ENCODE data around the gene GADL1.

Gene GADL1

GRCh38 chr3:30737743-30738499, 156.5 kb downstream of the GADL1 start:
- Histone ChIP-seq H3K4me1 (peaks cover 8% of the 10 kb centered on the region), H3K36me3 (replicated peaks) (no peaks in the 10 kb centered on the region), H3K27me3 (ENCODE audit: low read depth) (no peaks in the 10 kb centered on the region; the same call in 1 of the 2 replicates), H3K9me3 (no peaks in the 10 kb centered on the region; the same call in 1 of the 2 replicates), H3K4me3 (no peak overlapping the region)
- DNase-seq (ENCODE audit: low spot score in 2 of 2): peak in 1 of 2 experiments; percentile 21
- in situ Hi-C loops (cut with MboI; ENCODE audit: low sequenced_read_pairs): no loop called here

GRCh38 chr3:30733696-30734095, 160.8 kb downstream of the GADL1 start:
- H3K27me3 ChIP-seq (ENCODE audit: low read depth): no peaks in the 10 kb centered on the region; the same call in 1 of the 2 replicates
- no peak overlapping the region for H3K4me3 ChIP-seq
- in situ Hi-C loops (cut with MboI; ENCODE audit: low sequenced_read_pairs): no loop called here
- DNase-seq (ENCODE audit: low spot score in 2 of 2): no peak
- no peaks in the 10 kb centered on the region; the same call in 1 of the 2 replicates for H3K9me3 ChIP-seq
- H3K36me3 ChIP-seq (replicated peaks): no peaks in the 10 kb centered on the region
- peaks cover 8% of the 10 kb centered on the region for H3K4me1 ChIP-seq

- H3K27me3 ChIP-seq (ENCODE audit: low read depth): no peaks in the 10 kb centered on the region; the same call in 1 of the 2 replicates
- no peaks in the 10 kb centered on the region; the same call in 1 of the 2 replicates for H3K9me3 ChIP-seq
- in situ Hi-C loops (cut with MboI; ENCODE audit: low sequenced_read_pairs): no loop called here
- no peak for DNase-seq (ENCODE audit: low spot score in 2 of 2)
- no peaks in the 10 kb centered on the region for H3K36me3 ChIP-seq (replicated peaks)
- no peak overlapping the region for H3K4me3 ChIP-seq
- peaks cover 8% of the 10 kb centered on the region for H3K4me1 ChIP-seq
Measured at GRCh38 chr3:30733209-30733608, 161.3 kb downstream of the GADL1 start.

- DNase-seq (ENCODE audit: low spot score in 2 of 2): no peak
- no peaks in the 10 kb centered on the region for H3K36me3 ChIP-seq (replicated peaks)
- H3K9me3 ChIP-seq: no peaks in the 10 kb centered on the region
- no peaks in the 10 kb centered on the region; the same call in none of the 2 replicates for H3K4me1 ChIP-seq
- no peak overlapping the region for H3K4me3 ChIP-seq
- no peaks in the 10 kb centered on the region for H3K27me3 ChIP-seq (ENCODE audit: low read depth)
- in situ Hi-C loops (cut with MboI; ENCODE audit: low sequenced_read_pairs): no loop called here
Measured at GRCh38 chr3:30730967-30731366, 163.5 kb downstream of the GADL1 start.

- no peaks in the 10 kb centered on the region for H3K9me3 ChIP-seq
- in situ Hi-C loops (cut with MboI; ENCODE audit: low sequenced_read_pairs): no loop called here
- DNase-seq (ENCODE audit: low spot score in 2 of 2): no peak
- no peaks in the 10 kb centered on the region for H3K36me3 ChIP-seq (replicated peaks)
- H3K4me1 ChIP-seq: no peaks in the 10 kb centered on the region; the same call in 1 of the 2 replicates
- no peak overlapping the region for H3K4me3 ChIP-seq
- H3K27me3 ChIP-seq (ENCODE audit: low read depth): no peaks in the 10 kb centered on the region
Measured at GRCh38 chr3:30729936-30730335, 164.5 kb downstream of the GADL1 start.

GRCh38 chr3:30729512-30729911, 164.9 kb downstream of the GADL1 start:
- H3K4me3 ChIP-seq: no peak overlapping the region
- no peaks in the 10 kb centered on the region for H3K27me3 ChIP-seq (ENCODE audit: low read depth)
- DNase-seq (ENCODE audit: low spot score in 2 of 2): no peak
- in situ Hi-C loops (cut with MboI; ENCODE audit: low sequenced_read_pairs): no loop called here
- no peaks in the 10 kb centered on the region for H3K9me3 ChIP-seq
- no peaks in the 10 kb centered on the region; the same call in 1 of the 2 replicates for H3K4me1 ChIP-seq
- no peaks in the 10 kb centered on the region for H3K36me3 ChIP-seq (replicated peaks)

- H3K27me3 ChIP-seq (ENCODE audit: low read depth): no peaks in the 10 kb centered on the region
- in situ Hi-C loops (cut with MboI; ENCODE audit: low sequenced_read_pairs): no loop called here
- no peak for DNase-seq (ENCODE audit: low spot score in 2 of 2)
Measured at GRCh38 chr3:30728143-30728542, 166.3 kb downstream of the GADL1 start.

GRCh38 chr3:30724863-30725262, 169.6 kb downstream of the GADL1 start:
- in situ Hi-C loops (cut with MboI; ENCODE audit: low sequenced_read_pairs): no loop called here
- no peak overlapping the region for H3K4me3 ChIP-seq
- DNase-seq (ENCODE audit: low spot score in 2 of 2): no peak
- no peaks in the 10 kb centered on the region; the same call in 1 of the 2 replicates for H3K4me1 ChIP-seq
- H3K9me3 ChIP-seq: no peaks in the 10 kb centered on the region
- no peaks in the 10 kb centered on the region for H3K27me3 ChIP-seq (ENCODE audit: low read depth)
- H3K36me3 ChIP-seq (replicated peaks): no peaks in the 10 kb centered on the region

More at GRCh38 chr3:30728143-30728542, 166.3 kb downstream of the GADL1 start:
- Histone ChIP-seq H3K9me3 (no peaks in the 10 kb centered on the region), H3K4me3 (no peak overlapping the region), H3K36me3 (replicated peaks) (no peaks in the 10 kb centered on the region), H3K4me1 (no peaks in the 10 kb centered on the region; the same call in 1 of the 2 replicates)

- Histone ChIP-seq H3K36me3 (replicated peaks) (no peaks in the 10 kb centered on the region), H3K4me1 (no peaks in the 10 kb centered on the region; the same call in 1 of the 2 replicates), H3K9me3 (no peaks in the 10 kb centered on the region), H3K4me3 (no peak overlapping the region), H3K27me3 (ENCODE audit: low read depth) (no peaks in the 10 kb centered on the region)
- in situ Hi-C loops (cut with MboI; ENCODE audit: low sequenced_read_pairs): no loop called here
- DNase-seq (ENCODE audit: low spot score in 2 of 2): no peak
Measured at GRCh38 chr3:30723211-30723610, 171.2 kb downstream of the GADL1 start.

- no peak for DNase-seq (ENCODE audit: low spot score in 2 of 2)
- Histone ChIP-seq H3K27me3 (ENCODE audit: low read depth) (no peaks in the 10 kb centered on the region), H3K4me3 (no peak overlapping the region), H3K4me1 (no peaks in the 10 kb centered on the region; the same call in 1 of the 2 replicates), H3K36me3 (replicated peaks) (no peaks in the 10 kb centered on the region), H3K9me3 (no peaks in the 10 kb centered on the region)
- in situ Hi-C loops (cut with MboI; ENCODE audit: low sequenced_read_pairs): no loop called here
Measured at GRCh38 chr3:30721314-30721634, 173.2 kb downstream of the GADL1 start.

GRCh38 chr3:30720586-30721313, 173.7 kb downstream of the GADL1 start:
- in situ Hi-C loops (cut with MboI; ENCODE audit: low sequenced_read_pairs): no loop called here
- H3K4me3 ChIP-seq: no peak overlapping the region
- H3K9me3 ChIP-seq: no peaks in the 10 kb centered on the region
- DNase-seq (ENCODE audit: low spot score in 2 of 2): no peak
- H3K27me3 ChIP-seq (ENCODE audit: low read depth): no peaks in the 10 kb centered on the region
- no peaks in the 10 kb centered on the region for H3K36me3 ChIP-seq (replicated peaks)
- no peaks in the 10 kb centered on the region for H3K4me1 ChIP-seq

- no peaks in the 10 kb centered on the region for H3K27me3 ChIP-seq (ENCODE audit: low read depth)
- no peak for DNase-seq (ENCODE audit: low spot score in 2 of 2)
- no peaks in the 10 kb centered on the region for H3K4me1 ChIP-seq
- no peaks in the 10 kb centered on the region for H3K9me3 ChIP-seq
- no peak overlapping the region for H3K4me3 ChIP-seq
- H3K36me3 ChIP-seq (replicated peaks): no peaks in the 10 kb centered on the region
- in situ Hi-C loops (cut with MboI; ENCODE audit: low sequenced_read_pairs): no loop called here
Measured at GRCh38 chr3:30719536-30719935, 174.9 kb downstream of the GADL1 start.

GRCh38 chr3:30713885-30714503, 180.5 kb downstream of the GADL1 start:
- Histone ChIP-seq H3K27me3 (ENCODE audit: low read depth) (no peaks in the 10 kb centered on the region), H3K36me3 (replicated peaks) (no peaks in the 10 kb centered on the region), H3K9me3 (no peaks in the 10 kb centered on the region), H3K4me3 (no peak overlapping the region), H3K4me1 (peaks cover 2% of the 10 kb centered on the region; the same call in 1 of the 2 replicates)
- in situ Hi-C loops (cut with MboI; ENCODE audit: low sequenced_read_pairs): no loop called here
- DNase-seq (ENCODE audit: low spot score in 2 of 2): no peak

GRCh38 chr3:30712991-30713390, 181.5 kb downstream of the GADL1 start:
- Histone ChIP-seq H3K9me3 (no peaks in the 10 kb centered on the region), H3K36me3 (replicated peaks) (no peaks in the 10 kb centered on the region), H3K4me3 (no peak overlapping the region), H3K4me1 (peaks cover 2% of the 10 kb centered on the region; the same call in 1 of the 2 replicates), H3K27me3 (ENCODE audit: low read depth) (no peaks in the 10 kb centered on the region)
- no peak for DNase-seq (ENCODE audit: low spot score in 2 of 2)
- in situ Hi-C loops (cut with MboI; ENCODE audit: low sequenced_read_pairs): no loop called here

Measured in HAP-1 (cell line).